Small intestine (tissue), 7 donors: ENCODE results near the gene UBASH3A. TPM values are rescaled to one million over a fixed set of nuclear protein-coding genes. Genes with fewer than 3 reads are reported as not detected.
A peak's percentile ranks its signal among the peaks of the same experiment; 100 is the strongest.

Source experiments
- DNase-seq, 2 donors: peaks; one replicate each; pipeline versions ENCODE4 v3.0.0 to v3.0.0-alpha.2; 2013
- FAIRE-seq: peaks from 2 replicates; lab custom pipeline; 2012; peaks lifted over from hg19 to GRCh38; lab: Jason Lieb, UNC
- H3K27ac ChIP-seq, 3 donors: one replicate each; pipeline ENCODE4 v1.5.1; 2013; ENCODE audit warnings: low read length in 2 of 3, mild to moderate bottlenecking in 2 of 3, control low read depth in 1 of 3, inconsistent platforms in 1 of 3, low read depth in 1 of 3, moderate library complexity in 1 of 3
- H3K27me3 ChIP-seq, 3 donors: one replicate each; pipeline ENCODE4 v1.6.1; 2013; ENCODE audit warnings: low read length in 3 of 3, inconsistent platforms in 1 of 3; ENCODE audit not compliant: control insufficient read depth in 3 of 3, insufficient read depth in 3 of 3
- H3K36me3 ChIP-seq, 3 donors: one replicate each; pipeline ENCODE4 v1.6.1; 2013; ENCODE audit warnings: low read length in 3 of 3, inconsistent platforms in 1 of 3, low read depth in 1 of 3, mild to moderate bottlenecking in 1 of 3, moderate library complexity in 1 of 3; ENCODE audit not compliant: control insufficient read depth in 3 of 3, insufficient read depth in 2 of 3
- H3K4me1 ChIP-seq, 3 donors: one replicate each; pipeline ENCODE4 v1.6.1; 2013; ENCODE audit warnings: low read length in 2 of 3, inconsistent platforms in 1 of 3, low read depth in 1 of 3, mild to moderate bottlenecking in 1 of 3, moderate library complexity in 1 of 3; ENCODE audit not compliant: control insufficient read depth in 3 of 3, insufficient read depth in 2 of 3
- H3K4me3 ChIP-seq, 3 donors: one replicate each; pipeline ENCODE4 v1.5.1; 2013; ENCODE audit warnings: low read length in 3 of 3, control low read depth in 1 of 3, inconsistent platforms in 1 of 3, low read depth in 1 of 3, mild to moderate bottlenecking in 1 of 3, moderate library complexity in 1 of 3
- H3K9me3 ChIP-seq, 2 donors: one replicate each; pipeline ENCODE4 v1.6.1; 2013; ENCODE audit warnings: low read depth in 1 of 2, low read length in 1 of 2; ENCODE audit not compliant: control insufficient read depth in 2 of 2, insufficient read depth in 1 of 2
- WGBS, 3 donors: extraction: QIAGEN DNeasy Blood & Tissue Kit; methylation state at CpG; one replicate each; pipeline ENCODE4 v1.1.7; 2013; 5-methylcytosine and 5-hydroxymethylcytosine counted together
- polyA plus RNA-seq, 4 donors: library from polyadenylated mRNA; stranded (reverse) in 3 of 4; unstranded in 1 of 4; fragments of 200-250 nt in 3 of 4; fragments of 120-200 nt in 1 of 4; gene quantifications; one replicate each; pipeline versions ENCODE4 v1.2.1 to v1.2.3, GENCODE V29; 2013
- donor health status: healthy with polysubstance abuse.
- donor health status: control.
- donor health status: control.
- donor health status: Bipolar disorder and iron deficiency.
- donor health status: healthy.

The UBASH3A gene
- polyA plus RNA-seq, 4 donors, result 0.42 to 2.4 (median 0.76) TPM

DNA sequence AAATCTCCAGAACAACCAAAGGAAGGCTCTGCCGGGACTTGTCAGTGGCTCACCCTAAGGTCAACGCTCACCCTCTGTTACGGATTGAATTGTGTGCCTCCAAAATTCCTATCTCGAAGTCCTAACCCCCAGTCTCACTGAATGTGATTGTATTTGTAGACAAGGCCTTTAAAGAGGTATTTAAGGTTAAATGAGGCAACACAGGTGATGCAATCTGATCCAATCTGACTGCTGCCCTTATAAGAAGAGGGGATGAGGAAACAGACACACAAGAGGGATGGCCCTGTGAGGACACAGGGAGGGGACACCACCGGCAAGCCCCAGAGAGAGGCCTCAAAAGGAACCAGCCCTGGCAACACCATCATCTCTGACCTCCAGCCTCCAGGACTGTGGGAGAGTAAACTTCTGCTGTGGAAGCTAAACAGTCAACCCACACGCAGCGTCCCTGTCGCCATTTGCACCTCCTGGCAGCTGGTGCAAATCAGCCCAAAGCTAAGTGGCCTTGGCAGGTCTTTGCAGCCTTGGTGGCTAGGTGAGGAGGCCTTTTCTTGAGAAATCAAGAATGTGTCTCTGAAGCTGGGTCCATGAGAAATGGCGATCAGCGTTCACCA lies 24.2 kb downstream of the UBASH3A start:
- Histone ChIP-seq H3K9me3 (peaks cover 0 to 3% of the 10 kb centered on the region in 2 donors), H3K27ac (no peak overlapping the region), H3K4me3 (no peak overlapping the region), H3K36me3 (no peaks in the 10 kb centered on the region), H3K27me3 (peaks cover 0 to 2% (median 0%) of the 10 kb centered on the region in 3 donors), H3K4me1 (peaks cover 0 to 3% (median 2%) of the 10 kb centered on the region in 3 donors)
- no peak for DNase-seq
- no peak for FAIRE-seq
- 82 to 87% (median 84%) methylated on average over 10 of the region's 10 CpGs for WGBS, 3 donors

DNA sequence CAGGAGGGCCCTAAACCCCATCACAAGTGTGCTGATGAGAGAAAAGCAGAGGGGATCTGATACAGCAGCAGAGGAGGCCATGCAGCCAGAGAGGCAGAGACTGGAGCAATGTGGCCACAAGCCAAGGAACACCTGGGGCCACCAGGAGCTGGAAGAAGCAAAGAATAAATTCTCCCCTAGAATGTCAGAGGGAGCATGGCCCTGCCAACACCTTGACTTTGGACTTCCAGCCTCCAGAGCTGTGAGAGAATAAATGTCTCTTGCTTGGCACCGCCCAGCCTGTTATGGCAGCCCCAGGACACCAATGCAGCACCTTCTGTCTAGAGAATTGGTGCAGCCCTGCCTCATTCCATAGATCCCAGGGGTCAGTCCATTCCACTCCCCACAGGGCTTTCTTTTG lies 25.3 kb downstream of the UBASH3A start:
- H3K27ac ChIP-seq, result no peak overlapping the region
- FAIRE-seq (no peak), DNase-seq (no peak)
- peaks cover under 1 to 10% (median 3%) of the 10 kb centered on the region in 3 donors for H3K4me1 ChIP-seq
- no peak overlapping the region for H3K4me3 ChIP-seq
- H3K9me3 ChIP-seq, result peaks cover 0 to 3% of the 10 kb centered on the region in 2 donors
- WGBS, 3 donors, result 100% methylated on average over 1 of the region's 1 CpG
- no peaks in the 10 kb centered on the region for H3K36me3 ChIP-seq
- no peaks in the 10 kb centered on the region for H3K27me3 ChIP-seq

DNA sequence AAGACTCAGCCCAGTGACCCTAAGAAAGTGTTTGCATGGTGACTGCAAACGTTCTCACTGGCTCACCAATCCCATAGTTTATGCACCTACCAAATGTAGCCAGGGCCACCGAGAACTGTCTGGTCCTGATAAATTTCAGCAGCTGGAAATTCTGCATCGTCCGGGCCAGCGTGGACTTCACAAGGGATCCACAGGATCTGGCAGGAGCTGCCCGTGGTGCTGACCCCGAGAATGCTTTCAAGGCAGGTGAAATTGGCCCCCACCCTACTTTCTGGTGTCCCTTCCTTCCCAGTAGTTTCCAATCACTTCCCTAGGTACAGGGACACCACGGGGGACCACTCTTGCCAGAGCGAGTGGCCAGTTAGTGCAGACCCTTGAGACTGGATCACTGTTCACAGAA lies 26.2 kb downstream of the UBASH3A start:
- H3K9me3 ChIP-seq, result peaks cover 0 to 3% of the 10 kb centered on the region in 2 donors
- no peak overlapping the region for H3K27ac ChIP-seq
- peaks cover 0 to 19% (median 3%) of the 10 kb centered on the region in 3 donors for H3K4me1 ChIP-seq
- H3K36me3 ChIP-seq, result no peaks in the 10 kb centered on the region
- no peaks in the 10 kb centered on the region for H3K27me3 ChIP-seq
- DNase-seq, result peak in 1 of 2 donors; percentile 26
- FAIRE-seq, result no peak
- WGBS, 3 donors, result 45 to 67% (median 57%) methylated on average over 9 of the region's 9 CpGs
- no peak overlapping the region for H3K4me3 ChIP-seq

DNA sequence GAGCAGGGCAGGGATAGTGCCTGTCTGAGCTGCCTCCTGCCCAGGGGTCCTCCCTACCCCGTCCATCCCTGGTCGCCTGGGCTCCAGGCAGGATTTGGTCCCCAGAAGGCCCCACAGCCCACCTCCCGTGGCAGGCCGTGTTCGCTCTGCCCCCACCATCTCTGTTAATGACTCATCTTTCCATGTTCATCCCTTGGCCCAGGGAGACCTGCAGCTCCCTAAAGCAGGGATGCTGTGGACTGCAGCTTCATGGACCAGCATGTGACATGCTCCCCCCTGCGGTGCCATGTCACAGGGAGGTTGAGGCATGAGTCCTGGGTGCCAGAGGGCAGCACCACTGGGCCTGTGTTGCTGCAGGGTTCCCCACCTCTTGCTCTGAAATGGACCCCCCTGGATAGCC lies 26.8 kb downstream of the UBASH3A start:
- WGBS, 3 donors, result 87 to 95% (median 91%) methylated on average over 6 of the region's 6 CpGs
- DNase-seq (no peak), FAIRE-seq (no peak)
- Histone ChIP-seq H3K27ac (no peak overlapping the region), H3K9me3 (peaks cover 0 to 3% of the 10 kb centered on the region in 2 donors), H3K4me1 (peaks cover 0 to 19% (median 3%) of the 10 kb centered on the region in 3 donors), H3K36me3 (no peaks in the 10 kb centered on the region), H3K27me3 (no peaks in the 10 kb centered on the region), H3K4me3 (no peak overlapping the region)

DNA sequence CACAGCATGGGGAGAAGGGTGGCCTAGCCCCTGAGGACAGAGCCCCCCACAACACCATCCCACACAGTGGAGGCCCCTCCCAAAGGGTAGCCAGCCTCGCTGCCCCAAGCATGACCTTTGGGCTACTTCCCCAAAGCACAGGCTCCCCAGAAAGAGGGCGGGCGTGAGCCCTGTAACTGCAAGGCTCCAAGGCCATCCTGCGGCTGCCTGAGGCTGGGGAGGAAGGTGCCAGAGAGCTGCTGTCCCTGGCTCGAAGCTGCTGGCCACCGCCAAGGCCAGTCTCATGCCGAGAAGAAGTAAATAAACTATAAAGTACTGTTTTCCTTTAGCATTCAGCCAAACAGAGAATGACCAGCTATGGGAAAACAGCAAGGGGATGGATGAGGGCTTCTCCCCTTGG lies 27.5 kb downstream of the UBASH3A start:
- peaks cover 0 to 3% of the 10 kb centered on the region in 2 donors for H3K9me3 ChIP-seq
- 54 to 67% (median 65%) methylated on average over 7 of the region's 7 CpGs for WGBS, 3 donors

DNA sequence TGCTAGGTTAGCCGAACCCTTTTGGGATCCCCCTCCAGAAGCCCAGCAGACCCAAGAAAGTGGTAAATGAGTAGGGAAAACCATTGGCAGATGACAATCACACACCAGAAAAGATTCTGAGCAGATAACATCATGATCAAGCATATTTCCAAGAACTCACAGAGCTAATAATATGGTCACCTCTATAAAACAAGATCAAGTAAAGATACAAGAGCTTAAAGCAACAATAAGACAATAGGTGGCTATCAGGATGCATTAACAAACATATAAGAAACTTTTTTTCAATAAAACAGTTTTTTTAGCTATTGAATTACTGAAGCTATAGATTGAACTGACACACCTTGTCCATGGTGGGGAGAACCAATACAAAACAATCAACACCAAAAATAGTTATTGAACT lies 29.0 kb downstream of the UBASH3A start:
- Histone ChIP-seq H3K4me1 (peaks cover 0 to 16% (median 3%) of the 10 kb centered on the region in 3 donors), H3K9me3 (peaks cover 0 to 10% of the 10 kb centered on the region in 2 donors), H3K4me3 (no peak overlapping the region), H3K27ac (no peak overlapping the region), H3K36me3 (no peaks in the 10 kb centered on the region), H3K27me3 (peaks cover 0 to 2% (median 0%) of the 10 kb centered on the region in 3 donors)
- no peak for DNase-seq
- 42 to 92% (median 91%) methylated on average over 1 of the region's 1 CpG for WGBS, 3 donors
- FAIRE-seq, result no peak

More for the DNA sequence above, 27.5 kb downstream of the UBASH3A start:
- no peak for FAIRE-seq
- no peak overlapping the region for H3K4me3 ChIP-seq
- no peaks in the 10 kb centered on the region for H3K27me3 ChIP-seq
- DNase-seq, result no peak
- H3K27ac ChIP-seq, result no peak overlapping the region
- peaks cover 0 to 19% (median 3%) of the 10 kb centered on the region in 3 donors for H3K4me1 ChIP-seq
- H3K36me3 ChIP-seq, result no peaks in the 10 kb centered on the region

DNA sequence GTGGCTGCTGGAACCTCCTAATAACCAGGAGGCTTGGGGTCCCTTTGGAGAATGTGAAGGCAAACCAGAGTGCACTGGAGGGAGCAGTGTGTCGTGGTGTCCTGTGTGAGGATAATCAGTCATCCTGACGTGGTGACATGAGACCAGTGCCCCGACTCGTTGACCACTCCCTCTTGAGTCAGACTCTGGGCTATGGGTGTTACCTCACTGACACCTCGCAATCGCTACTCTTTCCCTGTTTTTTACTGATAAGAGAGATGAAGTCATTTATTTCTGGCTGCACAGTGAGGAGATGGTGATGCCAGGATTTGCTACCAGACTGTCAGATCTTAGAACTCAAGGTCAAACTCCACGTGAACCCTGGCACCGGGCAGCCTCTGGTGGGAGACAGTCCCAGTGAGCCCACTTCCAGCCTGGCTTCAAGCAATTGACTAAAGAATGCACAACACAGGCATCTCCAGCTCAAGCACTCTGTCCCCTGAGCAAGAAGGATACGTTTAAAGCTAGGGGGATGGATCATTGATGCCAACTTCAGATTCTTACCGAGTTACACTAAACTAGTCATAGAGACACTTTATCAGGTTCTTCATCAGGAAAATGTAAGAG lies 30.3 kb downstream of the UBASH3A start:
- Histone ChIP-seq H3K27ac (peak overlapping the region in 1 of 3 donors; percentile 83), H3K4me1 (peaks cover 0 to 16% (median 3%) of the 10 kb centered on the region in 3 donors), H3K4me3 (no peak overlapping the region), H3K9me3 (peaks cover 0 to 10% of the 10 kb centered on the region in 2 donors), H3K27me3 (peaks cover 0 to 2% (median 0%) of the 10 kb centered on the region in 3 donors), H3K36me3 (no peaks in the 10 kb centered on the region)
- no peak for FAIRE-seq
- WGBS, 3 donors, result 17 to 55% (median 27%) methylated on average over 10 of the region's 10 CpGs
- peak; percentile 88 to 95 for DNase-seq

DNA sequence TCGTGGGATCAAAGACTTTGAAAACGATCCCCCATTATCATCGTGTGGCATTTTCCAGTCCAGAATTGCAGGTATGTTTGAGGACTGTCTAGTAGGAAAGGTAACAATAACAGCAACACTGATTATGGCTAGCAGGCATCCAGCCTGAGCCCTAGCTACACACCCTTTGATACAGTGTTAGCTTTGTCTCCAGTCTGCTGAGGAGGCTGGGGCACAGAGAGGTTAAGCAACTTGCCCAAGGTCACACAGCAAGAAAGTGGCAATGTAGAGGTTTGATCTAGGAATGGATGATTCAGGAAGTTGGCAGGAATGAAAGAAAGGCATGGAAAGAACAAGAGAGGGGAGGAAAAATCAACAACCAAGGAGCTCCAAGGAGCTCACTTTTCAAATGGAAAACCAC lies 31.2 kb downstream of the UBASH3A start:
- no peak for FAIRE-seq
- no peak for DNase-seq
- H3K4me1 ChIP-seq, result peaks cover 0 to 16% (median 3%) of the 10 kb centered on the region in 3 donors
- no peaks in the 10 kb centered on the region for H3K36me3 ChIP-seq
- H3K9me3 ChIP-seq, result peaks cover 0 to 10% of the 10 kb centered on the region in 2 donors
- H3K27ac ChIP-seq, result no peak overlapping the region
- no peak overlapping the region for H3K4me3 ChIP-seq
- peaks cover 0 to 2% (median 0%) of the 10 kb centered on the region in 3 donors for H3K27me3 ChIP-seq
- 20 to 73% (median 37%) methylated on average over 3 of the region's 3 CpGs for WGBS, 3 donors
